Mesodermal cell (in vitro differentiated cells): ENCODE results near the gene SUCNR1.
"Not testable (repeated sequence)": the region's sequence is repeated elsewhere in the genome, so short reads cannot be mapped to it uniquely, and the experiment has no call there.

Experiments
- H3K27ac ChIP-seq: 2 replicates; pipeline ENCODE4 v1.7.0; 2013; ENCODE audit warnings: mild to moderate bottlenecking, low read depth, low read length, moderate library complexity; ENCODE audit not compliant: severe bottlenecking
- H3K36me3 ChIP-seq: 2 replicates; pipeline ENCODE4 v1.7.1; 2013; ENCODE audit warnings: mild to moderate bottlenecking, low read length, moderate library complexity; ENCODE audit not compliant: control insufficient read depth, insufficient read depth
- H3K4me1 ChIP-seq: one replicate; pipeline ENCODE4 v1.7.1; 2013; ENCODE audit warnings: mild to moderate bottlenecking, low read length; ENCODE audit not compliant: insufficient read depth, control insufficient read depth, poor library complexity, severe bottlenecking
- H3K4me3 ChIP-seq: 2 replicates; pipeline ENCODE4 v1.7.0; 2013; ENCODE audit warnings: low read length, control low read depth, mild to moderate bottlenecking; ENCODE audit not compliant: insufficient read depth, poor library complexity, severe bottlenecking; ENCODE audit errors: extremely low read depth
- H3K9me3 ChIP-seq: 2 replicates; pipeline ENCODE4 v1.7.1; 2013; ENCODE audit warnings: mild to moderate bottlenecking, low read length, moderate library complexity; ENCODE audit not compliant: control insufficient read depth
- WGBS, 2 experiments: methylation state at CpG; one replicate each; pipeline ENCODE4 v1.1.5; 2013; ENCODE audit warnings: missing lambda C conversion rate in 2 of 2; ENCODE audit not compliant: insufficient coverage in 2 of 2; 5-methylcytosine and 5-hydroxymethylcytosine counted together

Gene SUCNR1

DNA sequence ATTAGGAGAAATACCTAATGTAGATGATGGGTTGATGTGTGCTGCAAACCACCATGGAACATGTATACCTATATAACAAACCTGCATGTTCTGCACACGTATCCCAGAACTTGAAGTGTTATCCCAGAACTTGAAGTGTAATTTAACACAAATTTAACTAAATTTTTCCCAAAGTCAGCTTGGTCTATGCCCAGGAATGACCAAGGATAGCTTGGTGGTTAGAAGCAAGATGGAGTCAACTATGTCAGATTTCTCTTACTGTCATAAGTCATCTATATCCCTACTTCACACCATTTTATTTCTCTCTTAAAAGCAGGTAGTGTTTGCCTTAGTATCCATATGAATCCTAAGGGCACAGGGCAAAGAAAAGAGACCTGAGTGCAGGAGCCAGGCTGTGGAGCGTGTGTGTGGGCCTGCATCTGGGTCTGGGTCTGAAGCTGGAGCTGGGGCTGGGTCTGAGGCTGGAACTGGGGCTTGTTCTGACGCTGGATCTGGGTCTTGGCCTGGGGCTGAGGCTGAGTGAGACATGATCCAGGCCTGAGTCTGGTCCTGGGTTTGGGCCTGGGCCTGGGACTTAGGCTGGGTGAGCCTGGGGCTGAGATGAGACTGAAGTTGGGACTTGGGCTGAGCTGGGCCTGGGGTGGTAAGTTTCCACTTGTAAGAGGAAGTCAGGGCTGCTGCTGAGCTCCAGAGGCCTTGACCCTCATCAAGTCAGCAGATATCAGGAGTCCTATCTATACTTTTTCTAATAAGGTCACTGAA is 14.2 kb downstream of the SUCNR1 start:
- not testable (repeated sequence) for H3K27ac ChIP-seq, H3K36me3 ChIP-seq, H3K4me3 ChIP-seq, H3K9me3 ChIP-seq, H3K4me1 ChIP-seq
- WGBS, 2 experiments = no CpG with 5 or more reads among the region's 3 CpGs

DNA sequence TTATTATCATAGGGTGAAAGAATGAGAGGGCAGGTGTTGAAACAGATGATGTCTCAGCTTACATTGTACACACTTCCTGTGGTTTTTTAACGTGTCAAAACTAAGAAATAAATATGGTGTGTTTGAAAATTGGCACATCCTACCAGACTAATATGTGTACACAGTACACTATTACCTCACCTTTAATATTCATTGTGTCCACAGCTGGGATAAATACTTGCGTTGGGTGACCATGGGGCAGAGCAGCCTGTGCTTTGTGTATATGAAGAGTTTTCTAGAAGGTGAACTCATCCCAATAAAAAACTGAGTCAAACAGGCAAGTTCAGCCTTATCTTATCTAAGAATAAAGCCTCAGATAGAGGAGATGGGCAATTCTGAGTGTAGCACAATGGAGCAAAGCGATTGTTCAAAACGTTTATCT is 17.3 kb downstream of the SUCNR1 start:
- H3K27ac ChIP-seq = no peak overlapping the region
- 90 to 100% methylated on average over 2 of the region's 4 CpGs for whole genome bisulfite sequencing, 2 experiments
- no peaks in the 10 kb centered on the region for H3K4me1 ChIP-seq
- H3K4me3 ChIP-seq = no peak overlapping the region
- peaks cover 5% of the 10 kb centered on the region for H3K9me3 ChIP-seq
- H3K36me3 ChIP-seq = no peaks in the 10 kb centered on the region

- peaks cover 6% of the 10 kb centered on the region for H3K4me1 ChIP-seq
- no peak overlapping the region for H3K4me3 ChIP-seq
- H3K27ac ChIP-seq = no peak overlapping the region
- WGBS, 2 experiments = 100% methylated on average over 1 to 2 of the region's 5 CpGs
- H3K36me3 ChIP-seq = no peaks in the 10 kb centered on the region
- peaks cover 5% of the 10 kb centered on the region for H3K9me3 ChIP-seq
Observed at GRCh38 chr3:151891721-151892120, 18.3 kb downstream of the SUCNR1 start.

GRCh38 chr3:151894219-151894618 is 20.8 kb downstream of the SUCNR1 start:
- Histone ChIP-seq H3K36me3 (no peaks in the 10 kb centered on the region), H3K4me3 (no peak overlapping the region), H3K27ac (no peak overlapping the region), H3K4me1 (peaks cover 8% of the 10 kb centered on the region), H3K9me3 (peaks cover 5% of the 10 kb centered on the region)

DNA sequence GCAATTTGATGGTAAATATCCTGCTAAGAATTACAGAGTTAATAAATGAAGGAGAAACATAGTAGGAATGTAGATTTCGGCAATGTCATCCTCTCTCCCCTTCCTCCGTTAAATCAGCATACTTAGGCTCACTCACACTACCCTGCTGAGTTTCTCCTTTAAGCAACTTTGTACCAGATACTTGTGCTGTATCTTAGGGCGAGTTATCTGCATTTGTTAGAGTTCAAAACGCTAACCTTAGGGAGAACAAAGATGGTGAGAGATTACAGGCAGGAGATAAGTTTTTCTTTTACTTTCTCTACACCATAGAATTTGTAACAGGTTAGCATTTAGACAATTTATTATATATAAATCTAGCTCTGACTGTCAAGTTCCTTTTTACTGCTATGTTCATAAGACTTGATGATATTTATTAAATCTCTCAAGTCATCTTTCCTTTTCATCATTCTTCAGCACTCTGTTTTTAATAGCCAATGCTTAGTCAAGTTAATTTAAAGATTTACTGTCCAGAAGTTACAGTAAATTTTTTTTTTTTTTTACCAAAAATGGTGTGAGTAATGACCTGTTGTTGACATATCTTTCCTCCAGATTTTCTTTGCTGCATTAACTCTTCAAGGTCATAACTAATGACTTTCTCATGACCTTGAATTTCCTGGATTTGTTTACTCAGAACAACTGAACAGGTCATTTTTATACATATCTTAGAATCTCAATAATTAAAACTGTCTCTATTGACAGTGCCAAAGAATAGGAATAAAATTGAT is 22.2 kb downstream of the SUCNR1 start:
- Histone ChIP-seq H3K36me3 (no peaks in the 10 kb centered on the region), H3K9me3 (peaks cover 5% of the 10 kb centered on the region), H3K27ac (no peak overlapping the region), H3K4me1 (peaks cover 20% of the 10 kb centered on the region), H3K4me3 (no peak overlapping the region)
- WGBS, 2 experiments = 20% methylated on average over 2 of the region's 4 CpGs; no CpG with 5 or more reads in 1 of the 2 experiments

- 75 to 85% methylated on average over 2 of the region's 4 CpGs for WGBS, 2 experiments
- peaks cover 5% of the 10 kb centered on the region for H3K9me3 ChIP-seq
- no peak overlapping the region for H3K27ac ChIP-seq
- no peak overlapping the region for H3K4me3 ChIP-seq
- H3K4me1 ChIP-seq = peaks cover 28% of the 10 kb centered on the region
- no peaks in the 10 kb centered on the region for H3K36me3 ChIP-seq
Observed at GRCh38 chr3:151896246-151897012, 23.0 kb downstream of the SUCNR1 start.

GRCh38 chr3:151898121-151898520 is 24.7 kb downstream of the SUCNR1 start:
- not testable (repeated sequence) for H3K9me3 ChIP-seq, H3K36me3 ChIP-seq, H3K4me3 ChIP-seq, H3K27ac ChIP-seq
- peaks cover 44% of the 10 kb centered on the region for H3K4me1 ChIP-seq
- WGBS, 2 experiments = no CpG with 5 or more reads among the region's 1 CpG

- WGBS, 2 experiments = 67 to 83% methylated on average over 1 to 2 of the region's 3 CpGs
- not testable (repeated sequence) for H3K9me3 ChIP-seq, H3K36me3 ChIP-seq, H3K4me3 ChIP-seq
- peaks cover 50% of the 10 kb centered on the region for H3K4me1 ChIP-seq
- H3K27ac ChIP-seq = peak overlapping the region; percentile 62
Observed at GRCh38 chr3:151898564-151899261, 25.3 kb downstream of the SUCNR1 start.

- H3K36me3 ChIP-seq = no peaks in the 10 kb centered on the region
- H3K4me1 ChIP-seq = peaks cover 54% of the 10 kb centered on the region
- H3K27ac ChIP-seq = no peak overlapping the region
- H3K4me3 ChIP-seq = no peak overlapping the region
- H3K9me3 ChIP-seq = no peaks in the 10 kb centered on the region
Observed at GRCh38 chr3:151899996-151900395, 26.6 kb downstream of the SUCNR1 start.

- Histone ChIP-seq H3K4me3 (no peak overlapping the region), H3K9me3 (no peaks in the 10 kb centered on the region), H3K36me3 (no peaks in the 10 kb centered on the region), H3K27ac (no peak overlapping the region), H3K4me1 (peaks cover 56% of the 10 kb centered on the region)
- WGBS, 2 experiments = no CpG with 5 or more reads among the region's 2 CpGs
Observed at GRCh38 chr3:151900460-151900859, 27.0 kb downstream of the SUCNR1 start.
